ENCODE data around the gene MT1F.

GRCh38 chr16:56647641-56648431 lies 9.9 kb upstream of the MT1F start:
- TF ChIP-seq CTCF (conservative IDR thresholded peaks at IDR 0.05; ENCODE audit: low read length) (no peak), EZH2phosphoT487 (IDR thresholded peaks at IDR 0.05; ENCODE audit: borderline replicate concordance) (no peak)

Measured in Loucy (cell line).